NCI-H146 (cell line): ENCODE measurements around the gene SDK1.
A peak's percentile ranks its signal among the peaks of the same experiment; 100 is the strongest.
"Not testable (repeated sequence)": the region's sequence is repeated elsewhere in the genome, so short reads cannot be mapped to it uniquely, and the experiment has no call there.

ENCODE experiments used
- DNase-seq: peaks from one replicate; lab custom pipeline; 2025; lab: John Stamatoyannopoulos, UW

Gene SDK1

DNA sequence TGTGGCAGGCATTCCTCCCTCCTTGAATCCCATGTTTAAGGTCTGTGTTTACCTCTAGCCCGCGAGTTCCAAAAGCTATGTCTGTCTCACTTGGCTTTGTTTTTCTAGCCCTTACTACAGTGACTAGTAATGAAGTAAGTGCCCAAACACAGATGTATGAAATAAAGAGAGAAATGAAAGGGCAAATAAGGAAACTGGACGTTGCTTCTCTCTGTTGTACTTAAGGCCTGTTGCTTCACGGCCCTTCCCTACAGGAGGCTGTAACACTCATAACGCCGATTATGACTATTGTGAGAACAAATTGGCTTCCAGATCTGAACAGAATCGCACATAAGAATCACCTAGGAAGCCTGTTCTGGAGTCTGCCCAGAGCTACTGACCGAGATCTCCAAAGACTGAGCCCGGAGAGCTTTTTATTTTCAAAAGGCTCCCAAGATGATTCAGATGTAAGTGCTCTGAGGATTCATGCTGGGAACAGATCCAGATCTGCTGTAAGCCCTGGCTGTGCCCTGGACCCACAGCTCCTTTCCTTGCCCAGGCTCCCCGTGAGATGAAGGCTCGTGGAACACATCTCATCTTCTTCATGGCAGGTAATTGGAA is 432.6 kb downstream of the SDK1 start:
- no peak for DNase-seq

DNA sequence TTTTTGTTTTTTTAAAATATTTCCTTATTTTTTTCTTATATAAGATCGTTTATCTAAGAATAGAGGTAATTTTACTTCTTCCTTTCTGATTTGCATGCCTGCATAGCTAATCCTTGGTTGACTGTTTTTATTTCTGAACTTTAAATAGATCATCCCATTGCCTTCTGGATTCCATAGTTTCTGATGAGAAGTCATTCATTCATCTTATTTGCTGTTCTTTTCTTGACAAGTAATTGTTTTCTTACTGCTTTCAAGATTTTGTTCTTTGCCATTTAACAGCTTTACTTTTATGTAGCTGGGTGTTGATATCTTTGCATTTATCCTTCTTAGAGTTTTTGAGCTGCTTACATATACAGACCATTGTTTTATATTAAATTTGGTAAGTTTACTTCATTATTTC is 437.9 kb downstream of the SDK1 start:
- no peak for DNase-seq

DNA sequence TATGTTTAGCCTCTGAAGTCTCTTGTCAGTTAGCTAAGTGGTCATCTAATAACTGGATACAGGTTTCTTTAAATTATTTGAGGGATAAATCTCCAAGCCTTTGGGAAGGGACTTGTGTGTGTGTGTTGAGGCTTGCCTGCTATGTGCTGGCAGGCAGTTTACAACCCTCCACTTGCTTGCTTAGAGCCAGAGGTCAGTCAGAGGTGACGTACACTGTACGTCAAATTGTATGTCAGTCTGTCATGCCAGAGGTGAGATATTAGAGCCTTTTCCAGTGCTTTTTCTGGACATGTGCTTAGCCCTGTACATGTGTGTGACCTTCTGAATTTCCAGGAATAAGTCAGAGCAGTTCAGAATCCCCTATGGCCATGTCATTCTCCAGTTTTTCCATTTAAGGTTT is 438.9 kb downstream of the SDK1 start:
- no peak for DNase-seq

DNA sequence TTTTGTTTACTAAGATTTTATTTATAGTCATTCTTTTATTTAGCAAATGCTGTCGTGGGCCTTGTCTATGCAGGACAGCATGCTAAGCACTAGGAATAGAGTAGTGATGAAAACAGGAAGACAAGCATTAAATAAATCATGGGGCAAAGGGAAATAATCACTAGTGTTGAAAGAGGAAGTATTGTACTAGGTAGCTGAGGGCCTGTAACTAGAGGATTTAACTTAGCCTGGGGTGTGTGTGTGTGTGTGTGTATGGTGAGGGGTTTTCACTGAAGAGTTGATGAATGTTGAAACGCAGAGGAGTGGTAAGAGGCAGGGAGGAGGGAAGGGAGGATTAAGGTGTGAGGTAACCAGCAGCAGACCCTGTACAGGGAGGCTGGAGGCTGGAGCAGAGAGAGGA is 446.4 kb downstream of the SDK1 start:
- DNase-seq = no peak

DNA sequence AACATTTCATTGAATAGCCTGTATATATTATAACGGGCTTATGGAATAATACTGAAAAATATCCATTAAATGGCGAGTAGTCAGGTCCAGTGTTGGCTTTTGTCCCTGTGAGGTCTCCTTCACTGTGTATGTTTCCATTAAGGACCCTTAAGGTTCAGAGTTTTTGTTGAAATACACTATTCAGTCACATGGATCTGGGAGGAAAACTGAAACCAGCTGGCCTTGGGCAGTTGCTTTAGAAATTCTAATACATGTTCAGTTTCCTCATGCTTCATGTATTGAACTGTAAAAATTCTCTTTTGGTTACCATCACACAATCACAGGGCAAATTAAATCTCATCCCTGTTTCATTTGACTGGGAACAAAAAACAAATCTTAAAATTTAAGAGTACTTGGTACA is 447.3 kb downstream of the SDK1 start:
- DNase-seq = no peak

DNA sequence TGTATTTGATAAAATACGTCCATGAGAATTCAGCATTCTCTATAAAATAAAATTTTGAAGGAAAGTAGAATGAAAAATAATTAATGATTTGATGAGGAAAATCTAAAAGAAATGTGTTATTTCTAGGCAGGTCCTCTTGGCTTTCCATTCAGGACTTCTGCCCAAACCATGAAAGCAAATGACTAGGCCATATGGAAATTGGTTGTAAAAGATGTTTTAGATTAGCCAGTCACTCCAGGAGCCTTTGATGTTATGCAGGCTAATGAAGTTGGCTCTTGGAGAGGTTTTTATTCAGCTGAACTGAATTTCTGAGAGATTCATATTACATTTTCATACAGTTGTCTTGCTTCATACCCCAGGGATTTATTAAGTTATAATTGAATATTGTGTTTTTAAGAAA is 452.8 kb downstream of the SDK1 start:
- no peak for DNase-seq

DNA sequence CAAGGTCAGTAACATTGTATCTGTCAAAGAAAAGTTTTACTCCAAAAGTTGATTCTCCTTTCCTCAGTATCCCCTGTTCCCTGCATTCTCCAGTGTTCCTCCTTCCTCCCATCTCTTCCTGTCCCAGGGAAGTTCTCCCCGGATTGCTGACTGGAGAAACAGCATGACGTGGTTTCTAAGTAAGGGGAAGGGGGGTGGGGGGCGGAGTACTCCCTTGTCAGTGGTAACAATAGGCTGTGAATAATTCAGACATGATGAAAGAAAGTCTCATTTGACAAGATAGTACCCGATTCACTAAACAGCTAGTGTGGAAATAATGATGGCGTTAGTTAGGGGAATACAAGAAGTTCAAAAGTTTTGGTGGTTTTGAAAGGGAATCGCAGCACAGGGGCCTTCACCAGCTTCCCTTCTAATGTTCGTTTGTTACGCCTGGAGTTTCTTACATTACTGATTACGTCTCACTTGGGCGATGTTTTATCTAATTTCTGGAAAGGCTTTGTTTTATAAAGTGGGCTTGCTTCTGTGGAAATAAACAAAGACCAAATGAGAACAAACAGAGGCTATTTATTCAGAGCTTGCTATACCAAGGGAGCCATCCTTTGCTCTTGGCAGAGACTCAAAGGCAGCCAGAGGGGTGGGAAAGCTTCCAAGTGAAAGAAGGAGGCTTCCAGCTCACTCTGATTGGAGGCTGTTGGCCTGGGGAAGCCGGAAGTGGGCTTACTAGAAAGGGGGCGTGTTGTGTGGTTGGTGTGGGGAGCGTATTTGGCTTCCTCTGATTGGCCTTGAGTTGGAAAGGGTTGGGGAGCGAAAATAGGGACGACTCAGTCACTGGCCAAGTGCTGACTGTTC is 453.7 kb downstream of the SDK1 start:
- DNase-seq = peak; percentile 85

DNA sequence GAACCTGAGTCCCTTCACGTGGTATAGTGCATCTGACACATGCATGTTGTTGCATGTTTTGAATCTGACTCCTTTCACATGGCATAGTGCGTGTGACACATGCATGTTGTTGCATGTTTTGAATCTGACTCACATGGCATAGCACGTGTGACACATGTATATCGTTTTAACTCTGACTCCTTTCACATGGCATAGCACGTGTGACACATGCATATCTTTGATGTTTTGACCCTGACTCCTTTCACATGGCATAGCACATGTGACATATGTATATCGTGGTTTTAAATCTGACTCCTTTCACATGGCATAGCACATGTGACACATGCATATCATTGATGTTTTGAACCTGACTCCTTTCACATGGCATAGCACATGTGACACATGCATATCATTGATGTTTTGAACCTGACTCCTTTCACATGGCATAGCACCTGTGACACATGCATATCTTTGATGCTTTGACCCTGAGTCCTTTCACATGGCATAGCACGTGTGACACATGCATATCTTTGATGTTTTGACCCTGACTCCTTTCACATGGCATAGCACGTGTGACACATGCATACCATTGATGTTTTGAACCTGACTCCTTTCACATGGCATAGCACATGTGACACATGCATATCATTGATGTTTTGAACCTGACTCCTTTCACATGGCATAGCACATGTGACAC is 454.9 kb downstream of the SDK1 start:
- not testable (repeated sequence) for DNase-seq

DNA sequence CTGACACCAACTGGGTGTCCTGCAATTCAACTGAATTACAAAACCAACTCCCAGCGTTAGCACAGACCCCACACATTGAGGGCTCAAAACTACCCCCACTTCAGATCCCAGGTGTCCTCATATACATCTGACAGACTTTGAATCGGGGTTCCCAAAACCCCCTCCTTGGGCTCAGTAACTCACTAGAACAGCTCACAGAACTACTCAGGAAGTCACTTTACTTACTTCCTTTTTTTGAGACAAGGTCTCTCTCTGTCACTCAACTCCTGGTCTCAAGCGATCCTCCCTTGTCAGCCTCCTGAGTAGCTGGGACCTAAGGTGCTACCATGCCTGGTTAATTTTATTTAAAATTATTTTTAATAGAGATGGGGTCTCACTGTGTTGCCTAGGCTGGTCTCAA is 456.0 kb downstream of the SDK1 start:
- no peak for DNase-seq

DNA sequence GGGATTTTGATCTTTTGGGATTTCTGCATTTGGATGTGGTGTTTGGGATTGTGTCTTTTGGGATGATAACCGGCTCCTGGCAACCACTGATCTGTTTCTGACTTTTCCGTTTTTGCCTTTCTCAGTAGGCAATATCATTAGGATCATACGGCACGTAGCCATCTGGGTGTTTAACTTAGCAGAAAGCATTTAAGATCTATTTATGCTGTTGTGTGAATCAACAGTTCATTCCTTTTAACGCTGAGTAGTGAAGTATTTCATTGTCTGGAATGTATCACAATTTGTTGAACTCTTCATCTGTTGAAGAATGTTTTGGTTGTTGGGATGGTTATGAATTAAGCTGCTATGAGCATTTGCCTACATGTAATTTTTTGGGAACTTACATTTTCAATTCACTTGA is 459.6 kb downstream of the SDK1 start:
- DNase-seq = no peak

DNA sequence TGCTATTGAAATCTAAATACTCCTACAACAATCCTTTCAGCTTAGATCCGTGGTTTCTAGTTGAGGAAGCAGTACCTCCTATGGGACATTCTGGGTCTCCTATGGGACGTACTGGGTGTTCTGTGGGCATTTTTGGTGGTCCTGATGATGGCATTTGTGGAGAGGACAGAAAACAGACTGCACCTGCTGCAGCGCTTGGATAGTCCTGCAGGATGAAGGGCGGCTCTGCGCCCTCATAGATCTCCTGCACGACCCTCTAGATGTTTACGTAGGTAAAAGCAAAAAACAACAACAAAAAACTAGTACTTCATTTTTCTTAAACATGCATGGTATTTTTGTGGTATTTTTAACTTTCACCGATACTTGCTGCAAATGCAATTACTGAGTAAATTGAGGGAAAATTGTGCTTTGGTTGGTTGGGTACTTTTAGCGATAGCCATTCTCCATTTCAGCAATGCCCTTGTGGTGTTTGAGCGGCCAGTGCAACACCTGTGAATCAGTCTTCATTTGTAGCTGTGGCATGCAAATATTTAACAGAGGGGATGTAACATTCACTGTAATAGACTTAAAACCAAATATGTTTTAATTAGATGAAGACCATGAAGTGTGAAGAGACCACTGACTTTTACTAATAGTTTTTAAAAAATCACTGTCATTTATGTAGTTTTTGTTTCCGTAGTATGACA is 461.2 kb downstream of the SDK1 start:
- DNase-seq = no peak

DNA sequence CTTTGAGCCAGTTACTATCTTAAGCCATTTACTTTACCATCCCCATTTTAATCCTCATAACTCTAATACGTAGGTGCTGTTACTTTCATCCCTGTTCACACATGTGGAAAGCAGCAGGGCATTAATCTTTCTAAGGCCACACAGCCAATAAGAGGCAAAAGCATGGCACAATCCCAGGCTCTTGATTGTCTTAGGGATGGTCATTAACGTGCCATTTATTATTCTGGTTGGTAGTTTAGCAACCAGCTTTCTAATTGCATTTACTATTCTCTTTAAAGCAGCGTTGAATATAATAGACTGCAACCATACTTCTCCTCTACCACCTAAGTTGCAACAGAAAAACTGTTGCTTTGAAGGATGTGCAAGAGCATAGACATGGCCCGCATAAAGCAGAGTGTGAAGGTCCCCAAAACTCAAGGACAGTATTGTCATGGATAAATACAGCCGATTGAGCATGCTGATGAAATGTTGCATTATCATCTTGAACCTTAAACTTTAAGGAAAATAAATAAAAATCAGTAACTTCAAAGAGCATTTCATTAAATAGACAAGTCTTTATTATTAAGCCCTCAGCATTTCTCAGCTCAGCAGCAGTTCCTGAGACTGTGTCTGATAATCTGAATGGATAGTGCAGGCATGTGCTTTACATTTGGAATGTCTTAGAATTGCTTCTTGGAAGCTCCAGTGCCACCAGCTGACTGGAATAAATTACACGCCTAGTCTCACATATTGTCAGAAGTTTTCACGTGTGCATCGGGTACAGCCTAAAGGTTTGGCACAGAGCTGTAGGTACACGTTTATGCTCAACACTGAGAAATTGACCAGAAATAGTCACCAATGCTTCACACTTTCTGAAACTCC is 467.1 kb downstream of the SDK1 start:
- no peak for DNase-seq

DNA sequence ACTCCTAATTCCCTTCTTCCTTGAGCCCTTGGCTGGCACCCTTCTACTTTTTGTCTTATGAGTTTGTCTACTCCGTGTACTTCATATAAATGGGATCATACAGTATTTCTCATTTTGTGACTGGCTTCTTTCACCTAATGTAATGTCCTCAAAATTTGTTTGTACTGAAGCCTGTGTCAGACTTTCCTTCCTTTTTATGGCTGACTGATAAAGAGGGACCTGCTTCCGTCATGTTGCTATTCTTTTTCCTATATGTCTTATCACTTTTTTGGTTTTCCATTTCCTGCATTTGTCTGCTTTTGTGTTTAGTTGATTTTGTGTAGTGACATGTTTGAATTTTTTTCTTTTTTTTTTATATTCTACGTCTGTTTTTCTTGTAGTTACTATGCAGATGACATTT is 470.9 kb downstream of the SDK1 start:
- no peak for DNase-seq

DNA sequence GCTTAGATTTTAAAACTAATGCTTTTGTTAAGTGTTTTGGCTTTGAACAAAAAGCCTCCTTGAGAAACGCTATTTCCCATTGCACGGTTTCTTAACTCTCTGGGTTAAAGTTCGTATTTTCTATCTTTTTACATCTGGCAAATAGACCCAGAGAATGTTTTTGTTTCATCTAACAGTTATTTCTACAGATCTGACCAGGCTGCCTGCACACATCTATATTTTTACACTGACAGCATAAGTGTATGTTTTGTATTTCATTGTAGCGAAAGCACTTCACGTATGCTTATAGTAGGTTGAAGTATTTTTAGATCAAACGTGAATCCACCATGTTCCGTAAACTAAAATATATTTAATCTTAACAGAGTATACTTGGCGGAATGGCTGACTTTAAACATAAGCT is 477.3 kb downstream of the SDK1 start:
- no peak for DNase-seq

DNA sequence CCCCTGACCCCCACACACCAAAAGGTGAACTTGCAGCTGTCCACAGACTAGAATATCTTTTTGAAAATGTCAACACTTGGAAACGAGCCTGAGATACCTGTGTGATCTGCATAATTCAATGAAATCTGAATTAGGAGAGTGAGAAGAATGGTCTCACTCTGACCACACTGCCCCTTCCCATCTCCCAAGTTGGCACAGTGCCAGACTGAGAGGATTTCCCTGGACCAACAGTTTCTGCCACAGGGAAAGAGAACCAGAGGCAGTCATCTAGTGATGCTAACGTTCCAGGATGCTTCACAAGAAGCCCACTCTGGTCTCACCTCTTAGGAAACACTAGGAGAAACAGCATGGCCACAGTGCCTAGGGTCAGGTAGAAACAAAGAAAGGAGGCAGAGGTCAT is 479.0 kb downstream of the SDK1 start:
- no peak for DNase-seq

DNA sequence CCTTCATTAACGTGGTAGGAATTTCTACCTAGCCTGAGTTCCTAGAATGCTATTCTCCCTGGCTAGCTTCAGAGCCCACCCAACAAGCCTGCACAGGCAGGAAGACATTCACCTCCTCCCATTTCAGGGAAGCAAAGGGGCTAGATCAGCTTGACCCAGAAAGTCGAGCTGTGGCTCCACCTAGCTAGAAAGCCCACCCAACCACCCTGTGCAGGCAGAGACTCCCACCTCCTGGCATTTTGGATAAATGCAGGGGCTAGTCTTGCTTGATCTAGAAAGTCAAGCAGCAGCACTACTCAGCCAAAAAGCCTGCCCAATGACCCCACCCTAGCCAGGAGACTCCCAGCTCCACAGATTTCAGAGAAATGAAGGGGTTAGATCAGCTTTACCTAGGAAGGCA is 479.5 kb downstream of the SDK1 start:
- DNase-seq = no peak

DNA sequence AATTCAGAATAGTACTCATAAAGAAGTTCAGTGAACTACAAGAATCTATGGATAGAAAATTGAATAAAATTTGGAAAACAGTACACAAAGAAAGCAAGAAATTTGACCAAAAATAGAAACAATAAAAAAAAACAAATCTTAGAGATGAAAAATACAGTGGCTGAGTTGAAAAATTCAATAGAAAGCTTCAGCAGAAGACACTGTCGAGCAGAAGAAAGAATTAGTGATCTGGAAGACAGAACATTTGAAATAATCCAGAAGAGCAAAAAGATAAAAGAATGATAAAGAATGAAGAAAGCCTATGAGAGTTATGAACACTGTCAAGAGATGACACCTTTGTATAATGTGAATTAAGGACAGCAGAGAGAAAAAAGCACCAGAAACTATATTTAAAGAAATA is 480.6 kb downstream of the SDK1 start:
- no peak for DNase-seq

DNA sequence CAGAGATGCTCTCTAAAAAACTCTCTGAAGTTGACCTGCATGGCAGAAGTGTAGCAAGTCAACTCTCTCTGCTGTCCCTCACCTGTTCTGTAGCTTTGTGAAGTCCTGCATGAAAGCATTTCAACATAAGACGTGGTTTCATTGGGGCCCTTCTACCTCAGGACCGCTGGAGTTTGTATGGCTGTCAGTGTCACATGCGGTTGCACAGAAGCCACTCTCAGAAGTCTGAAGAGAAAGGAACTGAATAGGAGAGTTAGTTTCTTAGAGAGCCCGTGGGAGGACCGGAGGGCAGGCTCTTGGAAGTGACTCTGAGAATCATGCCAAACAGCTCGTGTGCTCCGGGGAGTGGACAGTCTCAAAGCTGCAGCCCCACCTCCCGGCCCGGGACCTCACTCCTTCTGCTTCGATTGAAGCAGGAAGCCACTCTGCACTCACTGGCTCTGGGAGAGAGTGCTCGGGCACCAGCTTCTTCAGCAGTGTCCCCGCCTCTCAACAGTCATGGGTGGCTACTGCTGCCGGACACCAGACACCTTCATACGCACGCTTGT is 486.7 kb downstream of the SDK1 start:
- no peak for DNase-seq

DNA sequence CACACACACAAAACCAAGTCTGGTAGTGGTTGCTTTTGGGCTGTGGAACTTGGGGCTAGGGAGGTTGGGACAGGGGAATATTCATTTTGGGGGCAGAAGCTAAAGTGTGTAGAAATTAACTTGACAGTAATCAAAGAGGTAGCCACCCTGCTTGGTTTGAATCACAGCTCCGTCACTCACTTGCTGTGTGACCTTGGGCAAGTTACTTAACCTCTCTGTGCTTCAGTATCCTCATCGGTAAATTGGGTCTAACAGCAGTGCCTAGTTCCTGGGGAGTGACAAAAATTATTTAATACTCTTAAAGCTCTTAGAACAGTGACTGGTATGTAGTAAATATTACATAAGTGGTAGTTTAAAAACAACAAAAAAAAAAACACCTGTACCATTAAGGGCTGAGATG is 489.8 kb downstream of the SDK1 start:
- no peak for DNase-seq

DNA sequence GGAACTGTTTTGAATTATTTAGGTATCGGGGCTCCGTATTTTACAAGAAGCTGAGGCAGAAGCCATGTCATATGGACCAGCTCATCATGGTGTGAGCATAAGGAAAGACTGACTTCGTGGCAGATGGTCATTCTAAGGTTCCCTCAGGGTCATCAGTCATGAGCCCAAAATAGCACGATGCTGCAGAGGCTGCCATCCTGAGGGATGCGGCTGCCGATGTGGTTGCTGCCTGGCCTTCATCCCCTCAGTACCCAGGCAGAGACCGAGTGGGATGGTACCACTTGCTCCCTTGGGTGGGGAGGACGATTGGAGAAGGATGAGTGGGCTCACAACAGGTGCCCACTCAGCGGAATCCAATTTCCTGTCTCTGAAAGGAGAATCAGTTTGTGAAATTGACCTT is 490.3 kb downstream of the SDK1 start:
- no peak for DNase-seq

DNA sequence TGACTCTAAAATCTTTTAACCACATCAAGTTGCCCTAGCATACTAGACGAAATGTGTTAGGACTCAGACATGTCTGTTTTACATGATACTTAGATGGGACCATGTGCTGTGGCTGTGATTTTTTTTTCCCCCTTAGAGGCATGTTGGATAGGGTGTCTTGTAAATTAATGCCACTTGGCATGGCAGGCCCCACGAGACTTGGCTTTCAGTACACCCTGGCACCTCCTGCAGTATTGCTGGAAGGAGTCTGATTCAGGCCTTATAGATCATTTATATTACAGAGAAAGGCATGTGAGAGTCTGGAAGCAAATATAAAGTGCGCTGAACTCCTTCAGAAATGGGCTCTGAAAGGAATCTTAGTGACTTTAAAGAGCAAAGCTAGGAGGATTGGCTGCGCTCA is 494.1 kb downstream of the SDK1 start:
- DNase-seq = no peak

DNA sequence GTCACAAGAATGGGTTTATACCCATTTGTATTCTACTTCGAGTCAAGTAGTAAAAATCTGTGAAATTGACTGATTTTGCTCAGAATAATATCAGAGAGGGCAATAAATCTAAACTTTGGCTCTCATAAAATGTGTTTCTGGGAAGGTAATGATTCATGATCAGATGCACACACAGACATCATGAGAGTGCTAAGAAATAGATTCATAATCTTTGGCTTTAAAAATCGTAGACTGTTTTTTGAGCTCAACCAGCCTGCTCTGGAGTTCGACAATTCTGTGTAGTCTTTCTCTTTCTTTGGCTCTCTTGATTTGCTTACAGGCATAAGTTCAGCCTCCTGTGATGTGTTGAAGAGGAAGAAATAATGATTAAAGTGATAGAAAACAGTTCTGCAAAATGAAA is 494.7 kb downstream of the SDK1 start:
- DNase-seq = no peak
